ENCODE data around the gene CFAP46.

Gene CFAP46

GRCh38 chr10:132880128-132880981 is 62.0 kb downstream of the CFAP46 start:
- no peak for DNase-seq (ENCODE audit: low read depth)

- no peak for DNase-seq (ENCODE audit: low read depth)
Observed at GRCh38 chr10:132879408-132880127, 62.8 kb downstream of the CFAP46 start.

GRCh38 chr10:132878730-132879407 is 63.5 kb downstream of the CFAP46 start:
- DNase-seq (ENCODE audit: low read depth), result no peak

- DNase-seq (ENCODE audit: low read depth), result no peak
Observed at GRCh38 chr10:132878091-132878729, 64.2 kb downstream of the CFAP46 start.

- no peak for DNase-seq (ENCODE audit: low read depth)
Observed at GRCh38 chr10:132877473-132877872, 64.9 kb downstream of the CFAP46 start.

GRCh38 chr10:132876993-132877431 is 65.4 kb downstream of the CFAP46 start:
- no peak for DNase-seq (ENCODE audit: low read depth)

- DNase-seq (ENCODE audit: low read depth), result no peak
Observed at GRCh38 chr10:132876131-132876860, 66.1 kb downstream of the CFAP46 start.

- no peak for DNase-seq (ENCODE audit: low read depth)
Observed at GRCh38 chr10:132875435-132875834, 66.9 kb downstream of the CFAP46 start.

GRCh38 chr10:132873395-132873794 is 69.0 kb downstream of the CFAP46 start:
- DNase-seq (ENCODE audit: low read depth), result no peak

GRCh38 chr10:132872658-132873057 is 69.7 kb downstream of the CFAP46 start:
- no peak for DNase-seq (ENCODE audit: low read depth)

GRCh38 chr10:132870426-132870825 is 71.9 kb downstream of the CFAP46 start:
- no peak for DNase-seq (ENCODE audit: low read depth)

- no peak for DNase-seq (ENCODE audit: low read depth)
Observed at GRCh38 chr10:132869621-132870020, 72.7 kb downstream of the CFAP46 start.

GRCh38 chr10:132868995-132869394 is 73.4 kb downstream of the CFAP46 start:
- DNase-seq (ENCODE audit: low read depth), result no peak

- DNase-seq (ENCODE audit: low read depth), result no peak
Observed at GRCh38 chr10:132867801-132868644, 74.3 kb downstream of the CFAP46 start.

- DNase-seq (ENCODE audit: low read depth), result no peak
Observed at GRCh38 chr10:132866601-132867381, 75.6 kb downstream of the CFAP46 start.

- no peak for DNase-seq (ENCODE audit: low read depth)
Observed at GRCh38 chr10:132865851-132866600, 76.3 kb downstream of the CFAP46 start.

GRCh38 chr10:132865171-132865631 is 77.2 kb downstream of the CFAP46 start:
- no peak for DNase-seq (ENCODE audit: low read depth)

- DNase-seq (ENCODE audit: low read depth), result no peak
Observed at GRCh38 chr10:132862485-132863420, 79.6 kb downstream of the CFAP46 start.
